Erythroblast (primary cell): ENCODE data around the gene ARHGAP21.

Source experiments
- GATA1 ChIP-seq: IDR thresholded peaks from 2 replicates; pipeline ENCODE4 v1.6.1; 2011; ENCODE audit warnings: low read depth, mild to moderate bottlenecking, control low read depth, low read length, moderate library complexity
- POLR2A ChIP-seq: IDR thresholded peaks from 2 replicates; pipeline ENCODE4 v1.6.1; 2011; ENCODE audit warnings: mild to moderate bottlenecking, low read length

DNA sequence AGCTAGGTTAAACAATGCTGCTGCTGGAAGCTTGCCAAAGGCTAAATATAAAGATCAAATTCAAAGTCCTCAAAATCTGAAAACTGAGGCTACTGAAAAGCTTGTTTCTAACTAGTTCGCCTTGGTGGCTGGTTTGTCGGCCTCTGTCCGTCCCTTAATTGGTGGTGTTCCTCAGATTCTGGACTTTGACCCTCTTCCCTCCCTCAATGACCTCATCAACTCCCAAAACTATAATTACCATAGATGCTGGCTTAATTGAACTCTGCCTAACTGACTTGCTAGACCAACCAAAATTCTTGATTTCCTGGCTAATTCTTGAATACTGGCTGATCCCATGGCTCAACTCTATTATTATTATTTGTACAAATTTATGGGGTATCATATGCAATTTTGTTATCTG lies 15.6 kb downstream of the ARHGAP21 start:
- no peak for TF ChIP-seq GATA1
- TF ChIP-seq POLR2A = no peak
